Lower leg skin (tissue), 4 donors: Measurements from ENCODE around the gene TBC1D2. TPM values are rescaled to one million over a fixed set of nuclear protein-coding genes. Genes with fewer than 3 reads are reported as not detected.
A peak's percentile ranks its signal among the peaks of the same experiment; 100 is the strongest.

ENCODE experiments used
- DNase-seq, 2 donors: peaks; one replicate each; pipeline ENCODE4 v3.0.0-alpha.2; 2019; ENCODE audit warnings: low spot score in 2 of 2
- H3K4me3 ChIP-seq: fragments of 200-600 bp; sonication (generic); 2 replicates; pipeline ENCODE4 v1.5.1; 2017; ENCODE audit warnings: mild to moderate bottlenecking, low read depth; ENCODE audit not compliant: poor library complexity, severe bottlenecking
- CTCF ChIP-seq, 3 donors: fragments of 450-650 bp; IDR thresholded peaks; one replicate each; pipeline ENCODE4 v1.5.1; 2016; ENCODE audit warnings: antibody characterized with exemption in 3 of 3, mild to moderate bottlenecking in 3 of 3, moderate library complexity in 2 of 3
- POLR2A ChIP-seq, 2 donors: fragments of 450-650 bp; IDR thresholded peaks; one replicate each; pipeline ENCODE4 v1.6.1; 2016 to 2017; ENCODE audit warnings: antibody characterized with exemption in 2 of 2, mild to moderate bottlenecking in 1 of 2, moderate library complexity in 1 of 2
- WGBS, 2 donors: methylation state at CpG; one replicate each; pipeline ENCODE4 v1.1.5; 2018; 5-methylcytosine and 5-hydroxymethylcytosine counted together
- intact Hi-C: fragments of 100-400 bp; cut with DNase I; formaldehyde crosslinking; loops from one replicate; pipeline ENCODE4 v1.15.0; 2023; ENCODE audit warnings: low total_unique reads
- total RNA-seq, 4 donors: library from RNA; depleted of rRNA; stranded (reverse); fragments of >200 nt; gene quantifications; one replicate each; pipeline ENCODE4 v1.1.0, GENCODE V29; 2016

TBC1D2 gene
- total RNA-seq, 4 donors from 2014 or later = 35.4 to 56.3 (median 45.9) TPM

GRCh38 chr9:98259791-98260190, 4.3 kb upstream of the TBC1D2 start:
- intact Hi-C loops = loop anchor here (5.0 to 10.0 kb wide), 2 partner anchors 47 to 185 kb away; no protein-coding TSS in a partner anchor
- 87 to 90% methylated on average over 3 of the region's 3 CpGs for WGBS, 2 donors
- DNase-seq = no peak
- H3K4me3 ChIP-seq = no peak overlapping the region
- no peak for TF ChIP-seq CTCF (IDR thresholded peaks at IDR 0.05)
- TF ChIP-seq POLR2A (IDR thresholded peaks at IDR 0.05) = no peak

GRCh38 chr9:98256756-98257155, 1.3 kb upstream of the TBC1D2 start:
- peak overlapping the region; percentile 82 for H3K4me3 ChIP-seq
- intact Hi-C loops = loop anchor here (10.0 kb wide), 1 partner anchor 182 kb away; no protein-coding TSS in a partner anchor
- WGBS, 2 donors = 5 to 8% methylated on average over 12 of the region's 12 CpGs
- DNase-seq = no peak
- no peak for TF ChIP-seq POLR2A (IDR thresholded peaks at IDR 0.05)
- no peak for TF ChIP-seq CTCF (IDR thresholded peaks at IDR 0.05)

- TF ChIP-seq CTCF (IDR thresholded peaks at IDR 0.05) (no peak), POLR2A (IDR thresholded peaks at IDR 0.05) (no peak)
- 0 to 1% methylated on average over 28 to 33 of the region's 36 CpGs for WGBS, 2 donors
- DNase-seq = no peak
- peak overlapping the region; percentile 82 for H3K4me3 ChIP-seq
- intact Hi-C loops = loop anchor here (10.0 kb wide), 1 partner anchor 180 kb away; no protein-coding TSS in a partner anchor
Observed at GRCh38 chr9:98255061-98255577, 330 bp downstream of the TBC1D2 start.

- DNase-seq = no peak
- intact Hi-C loops = loop anchor here (10.0 kb wide), 1 partner anchor 180 kb away; no protein-coding TSS in a partner anchor
- WGBS, 2 donors = 25 to 27% methylated on average over 5 of the region's 5 CpGs
- no peak for TF ChIP-seq CTCF (IDR thresholded peaks at IDR 0.05)
- TF ChIP-seq POLR2A (IDR thresholded peaks at IDR 0.05) = no peak
- H3K4me3 ChIP-seq = peak overlapping the region; percentile 82
Observed at GRCh38 chr9:98254228-98255060, 1.0 kb downstream of the TBC1D2 start.

GRCh38 chr9:98253565-98253964, 1.9 kb downstream of the TBC1D2 start:
- intact Hi-C loops = loop anchor here (10.0 kb wide), 1 partner anchor 179 kb away; no protein-coding TSS in a partner anchor
- no peak for TF ChIP-seq CTCF (IDR thresholded peaks at IDR 0.05)
- no peak for TF ChIP-seq POLR2A (IDR thresholded peaks at IDR 0.05)
- H3K4me3 ChIP-seq = no peak overlapping the region
- WGBS, 2 donors = 59 to 68% methylated on average over 3 of the region's 3 CpGs
- DNase-seq = peak in 1 of 2 donors; percentile 76
